Measurements from ENCODE around the gene DOC2B. TPM values are rescaled to one million over a fixed set of nuclear protein-coding genes. Genes with fewer than 3 reads are reported as not detected.

DOC2B gene
- total and polyA plus RNA-seq, 12 donors = 2.6 to 15.7 (median 5.9) TPM

GRCh38 chr17:153851-154250 lies 27.6 kb downstream of the DOC2B start:
- TF ChIP-seq POLR2A (IDR thresholded peaks at IDR 0.05) (no peak), CTCF (IDR thresholded peaks at IDR 0.05) (no peak)
- 92 to 97% (median 93%) methylated on average over 9 of the region's 9 CpGs for WGBS, 4 donors
- no peaks in the 10 kb centered on the region for H3K27me3 ChIP-seq
- intact Hi-C loops (cut with DNase I) = no loop called here
- no peaks in the 10 kb centered on the region for H3K9me3 ChIP-seq (replicated peaks in 1 of 3)
- no peaks in the 10 kb centered on the region for H3K4me1 ChIP-seq (replicated peaks in 1 of 2)
- DNase-seq = peak in 1 of 7 donors; percentile 5
- H3K27ac ChIP-seq = no peak overlapping the region
- H3K36me3 ChIP-seq (replicated peaks in 1 of 2) = no peaks in the 10 kb centered on the region
- H3K4me3 ChIP-seq = no peak overlapping the region

GRCh38 chr17:152860-153420 lies 28.5 kb downstream of the DOC2B start:
- no peaks in the 10 kb centered on the region for H3K9me3 ChIP-seq (replicated peaks in 1 of 3)
- WGBS, 4 donors = 78 to 87% (median 83%) methylated on average over 6 to 12 of the region's 12 CpGs
- no peaks in the 10 kb centered on the region for H3K27me3 ChIP-seq
- intact Hi-C loops (cut with DNase I) = no loop called here
- no peak for TF ChIP-seq POLR2A (IDR thresholded peaks at IDR 0.05)
- TF ChIP-seq CTCF (IDR thresholded peaks at IDR 0.05) = no peak
- no peaks in the 10 kb centered on the region for H3K4me1 ChIP-seq (replicated peaks in 1 of 2)
- H3K4me3 ChIP-seq = no peak overlapping the region
- DNase-seq = peak in 1 of 7 donors; percentile 14
- no peaks in the 10 kb centered on the region for H3K36me3 ChIP-seq (replicated peaks in 1 of 2)
- peak overlapping the region in 1 of 5 donors; percentile 16 for H3K27ac ChIP-seq

- Histone ChIP-seq H3K4me1 (replicated peaks in 1 of 2) (no peaks in the 10 kb centered on the region), H3K36me3 (replicated peaks in 1 of 2) (no peaks in the 10 kb centered on the region), H3K27me3 (no peaks in the 10 kb centered on the region), H3K9me3 (replicated peaks in 1 of 3) (no peaks in the 10 kb centered on the region), H3K27ac (no peak overlapping the region), H3K4me3 (no peak overlapping the region)
- WGBS, 4 donors = 81 to 90% (median 87%) methylated on average over 24 to 26 of the region's 26 CpGs
- DNase-seq = peak in 4 of 7 donors; percentile 3 to 39 (median 19)
- TF ChIP-seq CTCF (IDR thresholded peaks at IDR 0.05) (no peak), POLR2A (IDR thresholded peaks at IDR 0.05) (no peak)
- intact Hi-C loops (cut with DNase I) = no loop called here
Measured at GRCh38 chr17:151886-152859, 29.3 kb downstream of the DOC2B start.

- H3K27me3 ChIP-seq = no peaks in the 10 kb centered on the region
- intact Hi-C loops (cut with DNase I) = no loop called here
- 87 to 90% (median 88%) methylated on average over 2 of the region's 2 CpGs for WGBS, 4 donors
- no peaks in the 10 kb centered on the region for H3K9me3 ChIP-seq (replicated peaks in 1 of 3)
- no peak overlapping the region for H3K27ac ChIP-seq
- no peaks in the 10 kb centered on the region for H3K36me3 ChIP-seq (replicated peaks in 1 of 2)
- H3K4me1 ChIP-seq (replicated peaks in 1 of 2) = no peaks in the 10 kb centered on the region
- TF ChIP-seq POLR2A (IDR thresholded peaks at IDR 0.05) (no peak), CTCF (IDR thresholded peaks at IDR 0.05) (no peak)
- peak in 5 of 7 donors; percentile 2 to 31 (median 11) for DNase-seq
- H3K4me3 ChIP-seq = no peak overlapping the region
Measured at GRCh38 chr17:151004-151403, 30.4 kb downstream of the DOC2B start.
